HEK293 (cell line): ENCODE measurements around the gene DICER1.

Source experiments
- CTCF ChIA-PET: fragments of 350-600 bp; formaldehyde crosslinking; extraction: SDS; loops from one replicate; lab custom pipeline; 2021; ENCODE audit warnings: antibody characterized with exemption; lab: Yijun Ruan, JAX
- POLR2A ChIA-PET: fragments of 300-600 bp; formaldehyde crosslinking; extraction: SDS; loops from one replicate; lab custom pipeline; 2020; ENCODE audit warnings: antibody characterized with exemption, inconsistent platforms; lab: Yijun Ruan, JAX
- H3K27ac ChIP-seq: fragments of 200-500 bp; sonication (Bioruptor generic); 2 replicates; pipeline ENCODE4 v1.5.1; 2014; ENCODE audit warnings: low read depth, low read length, control low read depth, inconsistent platforms; ENCODE audit errors: extremely low read depth
- H3K36me3 ChIP-seq, 2 experiments: fragments of 200-500 bp in 1 of 2; sonication (Bioruptor generic) in 1 of 2; 1 replicate in 1 of 2; 2 replicates in 1 of 2; pipeline ENCODE4 v1.5.1; 2014 to 2017; ENCODE audit warnings: inconsistent platforms in 2 of 2, low read length in 2 of 2; ENCODE audit not compliant: control insufficient read depth in 2 of 2, insufficient read depth in 1 of 2
- H3K4me1 ChIP-seq: fragments of 200-500 bp; sonication (Bioruptor generic); 2 replicates; pipeline ENCODE4 v1.5.1; 2014; ENCODE audit warnings: mild to moderate bottlenecking, low read length, inconsistent platforms; ENCODE audit not compliant: control insufficient read depth, insufficient read depth
- H3K4me3 ChIP-seq: 2 replicates; pipeline ENCODE4 v1.5.1; 2011; ENCODE audit warnings: low read depth, mild to moderate bottlenecking, control low read depth, low read length, moderate library complexity
- H3K9me3 ChIP-seq: fragments of 200-500 bp; sonication (Bioruptor generic); 2 replicates; pipeline ENCODE4 v1.5.1; 2014; ENCODE audit warnings: low read depth, low read length, inconsistent platforms; ENCODE audit not compliant: control insufficient read depth, insufficient read depth
- BCL11B ChIP-seq: fragments of 450-650 bp; formaldehyde crosslinking; IDR thresholded peaks from 2 replicates; pipeline ENCODE4 v1.5.1; 2016; ENCODE audit warnings: low read depth, missing biosample characterization, missing genetic modification characterization
- GLI4 ChIP-seq: fragments of 450-650 bp; formaldehyde crosslinking; IDR thresholded peaks from 2 replicates; pipeline ENCODE4 v1.5.1; 2016; ENCODE audit warnings: missing biosample characterization, missing genetic modification characterization
- KLF10 ChIP-seq: fragments of 450-650 bp; IDR thresholded peaks from 2 replicates; pipeline ENCODE4 v1.5.1; 2018; ENCODE audit warnings: missing biosample characterization, mild to moderate bottlenecking, missing genetic modification characterization
- KLF9 ChIP-seq: fragments of 450-650 bp; formaldehyde crosslinking; IDR thresholded peaks from 2 replicates; pipeline ENCODE4 v1.5.1; 2016; ENCODE audit warnings: missing biosample characterization, missing genetic modification characterization, low read depth
- ZFP69B ChIP-seq: fragments of 450-650 bp; formaldehyde crosslinking; IDR thresholded peaks from 2 replicates; pipeline ENCODE4 v1.5.1; 2016; ENCODE audit warnings: missing biosample characterization, missing genetic modification characterization
- ZNF114 ChIP-seq: fragments of 450-650 bp; formaldehyde crosslinking; IDR thresholded peaks from 2 replicates; pipeline ENCODE4 v1.5.0; 2017; ENCODE audit warnings: missing biosample characterization, missing genetic modification characterization
- ZNF169 ChIP-seq: fragments of 450-650 bp; formaldehyde crosslinking; IDR thresholded peaks from 2 replicates; pipeline ENCODE4 v1.5.1; 2016; ENCODE audit warnings: missing biosample characterization, missing genetic modification characterization
- ZNF501 ChIP-seq: fragments of 450-650 bp; formaldehyde crosslinking; IDR thresholded peaks from 2 replicates; pipeline ENCODE4 v1.5.1; 2016; ENCODE audit warnings: missing biosample characterization, missing genetic modification characterization
- ZNF571 ChIP-seq: fragments of 450-650 bp; formaldehyde crosslinking; IDR thresholded peaks from 2 replicates; pipeline ENCODE4 v1.5.0; 2017; ENCODE audit warnings: missing biosample characterization, missing genetic modification characterization
- TF ChIP-seq, protein P1 (sequence below): fragments of 450-650 bp; formaldehyde crosslinking; IDR thresholded peaks from 2 replicates; pipeline ENCODE4 v1.5.1; 2016; ENCODE audit warnings: missing biosample characterization, missing genetic modification characterization
- TF ChIP-seq, protein P2 (sequence below): fragments of 450-650 bp; formaldehyde crosslinking; IDR thresholded peaks from 2 replicates; pipeline ENCODE4 v1.5.1; 2016; ENCODE audit warnings: missing biosample characterization, missing genetic modification characterization
- TF ChIP-seq, protein P3 (sequence below): fragments of 450-650 bp; formaldehyde crosslinking; IDR thresholded peaks from 2 replicates; pipeline ENCODE4 v1.5.1; 2016; ENCODE audit warnings: missing biosample characterization, missing genetic modification characterization
- TF ChIP-seq, protein P4 (sequence below): fragments of 450-650 bp; formaldehyde crosslinking; IDR thresholded peaks from 2 replicates; pipeline ENCODE4 v1.5.1; 2016; ENCODE audit warnings: missing biosample characterization, missing genetic modification characterization
- TF ChIP-seq, protein P5 (sequence below): fragments of 450-650 bp; IDR thresholded peaks from 2 replicates; pipeline ENCODE4 v1.5.1; 2018; ENCODE audit warnings: missing biosample characterization, missing genetic modification characterization

Gene DICER1

DNA sequence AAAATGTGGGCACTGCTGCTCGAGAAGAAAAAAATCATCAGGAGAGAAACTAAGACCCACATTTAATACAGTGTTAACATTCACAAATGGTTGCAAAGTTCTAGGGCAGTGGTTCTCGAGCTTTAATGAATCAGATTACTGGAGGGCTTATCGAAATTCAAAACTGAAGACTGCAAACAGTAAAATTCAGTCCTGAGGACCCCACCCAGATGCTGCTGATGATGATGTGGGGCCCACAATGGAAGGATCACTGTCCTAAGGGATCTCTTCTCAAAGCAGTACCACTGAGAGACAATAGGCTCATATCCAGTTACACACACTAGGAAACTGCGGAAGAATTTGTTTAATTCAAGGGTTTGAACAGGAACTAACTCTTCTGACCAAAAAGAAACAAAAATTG lies 31.4 kb downstream of the DICER1 start:
- no peak overlapping the region for H3K27ac ChIP-seq
- H3K4me1 ChIP-seq, result peaks cover 5% of the 10 kb centered on the region
- CTCF ChIA-PET, result interaction anchor here (0.6 kb wide), 1 partner anchor 975 kb away, joined by 3 read pairs; no protein-coding TSS in a partner anchor
- H3K4me3 ChIP-seq, result no peak overlapping the region
- TF ChIP-seq, protein P1, sequence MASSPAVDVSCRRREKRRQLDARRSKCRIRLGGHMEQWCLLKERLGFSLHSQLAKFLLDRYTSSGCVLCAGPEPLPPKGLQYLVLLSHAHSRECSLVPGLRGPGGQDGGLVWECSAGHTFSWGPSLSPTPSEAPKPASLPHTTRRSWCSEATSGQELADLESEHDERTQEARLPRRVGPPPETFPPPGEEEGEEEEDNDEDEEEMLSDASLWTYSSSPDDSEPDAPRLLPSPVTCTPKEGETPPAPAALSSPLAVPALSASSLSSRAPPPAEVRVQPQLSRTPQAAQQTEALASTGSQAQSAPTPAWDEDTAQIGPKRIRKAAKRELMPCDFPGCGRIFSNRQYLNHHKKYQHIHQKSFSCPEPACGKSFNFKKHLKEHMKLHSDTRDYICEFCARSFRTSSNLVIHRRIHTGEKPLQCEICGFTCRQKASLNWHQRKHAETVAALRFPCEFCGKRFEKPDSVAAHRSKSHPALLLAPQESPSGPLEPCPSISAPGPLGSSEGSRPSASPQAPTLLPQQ, result peak; percentile 52; the same call in 1 of the 2 replicates
- TF ChIP-seq, protein P2, sequence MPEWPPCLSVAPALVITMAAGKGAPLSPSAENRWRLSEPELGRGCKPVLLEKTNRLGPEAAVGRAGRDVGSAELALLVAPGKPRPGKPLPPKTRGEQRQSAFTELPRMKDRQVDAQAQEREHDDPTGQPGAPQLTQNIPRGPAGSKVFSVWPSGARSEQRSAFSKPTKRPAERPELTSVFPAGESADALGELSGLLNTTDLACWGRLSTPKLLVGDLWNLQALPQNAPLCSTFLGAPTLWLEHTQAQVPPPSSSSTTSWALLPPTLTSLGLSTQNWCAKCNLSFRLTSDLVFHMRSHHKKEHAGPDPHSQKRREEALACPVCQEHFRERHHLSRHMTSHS (tag by site-specific recombination), result no peak
- TF ChIP-seq ZFP69B (peak; percentile 62; the same call in 1 of the 2 replicates), ZNF169 (tag by site-specific recombination) (no peak), BCL11B (tag by site-specific recombination) (no peak), GLI4 (no peak), ZNF571 (tag by site-specific recombination) (no peak), KLF9 (tag by site-specific recombination) (no peak)
- TF ChIP-seq, protein P3, sequence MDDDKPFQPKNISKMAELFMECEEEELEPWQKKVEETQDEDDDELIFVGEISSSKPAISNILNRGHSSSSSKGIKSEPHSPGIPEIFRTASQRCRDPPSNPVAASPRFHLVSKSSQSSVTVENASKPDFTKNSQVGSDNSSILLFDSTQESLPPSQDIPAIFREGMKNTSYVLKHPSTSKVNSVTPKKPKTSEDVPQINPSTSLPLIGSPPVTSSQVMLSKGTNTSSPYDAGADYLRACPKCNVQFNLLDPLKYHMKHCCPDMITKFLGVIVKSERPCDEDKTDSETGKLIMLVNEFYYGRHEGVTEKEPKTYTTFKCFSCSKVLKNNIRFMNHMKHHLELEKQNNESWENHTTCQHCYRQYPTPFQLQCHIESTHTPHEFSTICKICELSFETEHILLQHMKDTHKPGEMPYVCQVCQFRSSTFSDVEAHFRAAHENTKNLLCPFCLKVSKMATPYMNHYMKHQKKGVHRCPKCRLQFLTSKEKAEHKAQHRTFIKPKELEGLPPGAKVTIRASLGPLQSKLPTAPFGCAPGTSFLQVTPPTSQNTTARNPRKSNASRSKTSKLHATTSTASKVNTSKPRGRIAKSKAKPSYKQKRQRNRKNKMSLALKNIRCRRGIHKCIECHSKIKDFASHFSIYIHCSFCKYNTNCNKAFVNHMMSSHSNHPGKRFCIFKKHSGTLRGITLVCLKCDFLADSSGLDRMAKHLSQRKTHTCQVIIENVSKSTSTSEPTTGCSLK (tag by site-specific recombination), result no peak
- H3K9me3 ChIP-seq, result no peaks in the 10 kb centered on the region
- H3K36me3 ChIP-seq, result peaks cover 35 to 66% of the 10 kb centered on the region in 2 experiments
- POLR2A ChIA-PET, result no interaction called here

DNA sequence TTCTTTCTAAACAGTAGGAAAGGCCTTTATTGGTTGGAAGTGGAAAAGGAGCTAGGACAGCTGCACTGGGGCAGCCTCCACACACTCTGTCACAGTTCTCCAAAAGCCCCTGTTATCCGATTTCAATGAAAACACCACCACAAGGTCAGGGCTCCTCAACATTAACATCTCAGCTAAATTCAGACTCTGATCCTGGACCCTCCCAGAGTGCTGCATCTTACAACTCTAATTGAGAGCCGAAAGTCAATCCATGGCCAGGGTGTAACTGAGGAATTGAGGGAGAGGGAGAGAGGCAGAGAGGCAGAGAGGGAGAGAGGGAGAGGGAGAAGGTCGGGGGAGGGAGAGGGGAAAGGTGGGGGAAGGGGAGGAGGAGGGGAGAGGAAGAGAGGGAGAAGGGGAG lies 32.1 kb downstream of the DICER1 start:
- CTCF ChIA-PET, result interaction anchor here (1.3 kb wide), 1 partner anchor 26 kb away, joined by 3 read pairs; no protein-coding TSS in a partner anchor
- POLR2A ChIA-PET, result no interaction called here
- Histone ChIP-seq H3K4me3 (no peak overlapping the region), H3K36me3 (peaks cover 34 to 65% of the 10 kb centered on the region in 2 experiments), H3K27ac (no peak overlapping the region), H3K9me3 (no peaks in the 10 kb centered on the region), H3K4me1 (peaks cover 5% of the 10 kb centered on the region)
- TF ChIP-seq, protein P4, sequence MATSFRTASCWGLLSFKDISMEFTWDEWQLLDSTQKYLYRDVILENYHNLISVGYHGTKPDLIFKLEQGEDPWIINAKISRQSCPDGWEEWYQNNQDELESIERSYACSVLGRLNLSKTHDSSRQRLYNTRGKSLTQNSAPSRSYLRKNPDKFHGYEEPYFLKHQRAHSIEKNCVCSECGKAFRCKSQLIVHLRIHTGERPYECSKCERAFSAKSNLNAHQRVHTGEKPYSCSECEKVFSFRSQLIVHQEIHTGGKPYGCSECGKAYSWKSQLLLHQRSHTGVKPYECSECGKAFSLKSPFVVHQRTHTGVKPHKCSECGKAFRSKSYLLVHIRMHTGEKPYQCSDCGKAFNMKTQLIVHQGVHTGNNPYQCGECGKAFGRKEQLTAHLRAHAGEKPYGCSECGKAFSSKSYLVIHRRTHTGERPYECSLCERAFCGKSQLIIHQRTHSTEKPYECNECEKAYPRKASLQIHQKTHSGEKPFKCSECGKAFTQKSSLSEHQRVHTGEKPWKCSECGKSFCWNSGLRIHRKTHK (tag by site-specific recombination), result no peak
- TF ChIP-seq ZNF501 (tag by site-specific recombination) (no peak), KLF10 (tag by site-specific recombination) (no peak)

DNA sequence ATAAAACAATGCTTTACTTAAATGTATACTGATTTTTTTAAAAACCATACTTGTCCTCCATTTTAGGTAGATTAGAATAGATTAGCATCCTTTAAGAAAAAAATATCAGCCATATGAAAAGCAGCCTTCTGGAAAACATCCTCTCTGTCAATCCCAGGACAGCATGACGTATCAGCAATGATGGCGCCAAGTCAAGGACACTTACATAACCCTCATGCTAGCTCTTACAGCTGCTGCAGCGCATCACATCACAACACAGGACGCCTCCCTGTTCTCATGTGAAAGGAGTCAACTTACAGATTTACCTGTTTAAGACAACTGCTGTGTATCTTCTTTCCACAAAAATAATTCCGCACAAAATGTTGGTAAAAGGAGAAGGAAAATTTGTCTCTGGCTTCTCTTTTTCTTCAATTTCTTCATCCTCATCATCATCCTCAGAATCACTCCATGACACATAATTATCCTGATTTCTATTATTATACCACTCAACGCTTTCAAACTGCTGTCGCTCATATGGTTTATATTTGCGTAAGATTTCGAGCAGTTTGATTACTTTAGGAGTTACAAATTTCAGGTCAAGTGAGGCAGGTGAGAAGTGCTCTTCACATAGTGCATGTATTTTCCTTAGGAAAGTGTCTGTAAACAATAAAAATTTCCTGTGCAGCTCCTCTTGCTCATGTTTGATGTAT lies 33.3 kb downstream of the DICER1 start:
- Histone ChIP-seq H3K9me3 (no peaks in the 10 kb centered on the region), H3K4me3 (no peak overlapping the region), H3K27ac (no peak overlapping the region), H3K36me3 (peaks cover 25 to 66% of the 10 kb centered on the region in 2 experiments), H3K4me1 (peaks cover 3% of the 10 kb centered on the region)
- ChIA-PET CTCF (interaction anchor here (0.6 to 1.3 kb wide), 2 partner anchors 25 to 232 kb away, joined by 3 read pairs; no protein-coding TSS in a partner anchor), POLR2A (no interaction called here)
- TF ChIP-seq, protein P5, sequence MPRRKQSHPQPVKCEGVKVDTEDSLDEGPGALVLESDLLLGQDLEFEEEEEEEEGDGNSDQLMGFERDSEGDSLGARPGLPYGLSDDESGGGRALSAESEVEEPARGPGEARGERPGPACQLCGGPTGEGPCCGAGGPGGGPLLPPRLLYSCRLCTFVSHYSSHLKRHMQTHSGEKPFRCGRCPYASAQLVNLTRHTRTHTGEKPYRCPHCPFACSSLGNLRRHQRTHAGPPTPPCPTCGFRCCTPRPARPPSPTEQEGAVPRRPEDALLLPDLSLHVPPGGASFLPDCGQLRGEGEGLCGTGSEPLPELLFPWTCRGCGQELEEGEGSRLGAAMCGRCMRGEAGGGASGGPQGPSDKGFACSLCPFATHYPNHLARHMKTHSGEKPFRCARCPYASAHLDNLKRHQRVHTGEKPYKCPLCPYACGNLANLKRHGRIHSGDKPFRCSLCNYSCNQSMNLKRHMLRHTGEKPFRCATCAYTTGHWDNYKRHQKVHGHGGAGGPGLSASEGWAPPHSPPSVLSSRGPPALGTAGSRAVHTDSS, result peak; percentile 52
- TF ChIP-seq ZNF114 (tag by site-specific recombination), result no peak
